ENCODE results near the gene DNAJC10. TPM values are rescaled to one million over a fixed set of nuclear protein-coding genes. Genes with fewer than 3 reads are reported as not detected.

Gene DNAJC10
- total and polyA plus RNA-seq, 9 of the 15 experiments (the other 6 are each of a cell fraction or from before 2014, with no cell fraction given): 9.8 to 77.7 (median 57.3) TPM

GRCh38 chr2:182833084-182833854 is 117.2 kb downstream of the DNAJC10 start:
- no peaks in the 10 kb centered on the region for H3K79me2 ChIP-seq (ENCODE audit: control insufficient read depth, insufficient read depth, low read length)
- no peak for DNase-seq (ENCODE audit: extremely low read depth in 1 of 4, low spot score in 3 of 4)
- intact Hi-C loops (cut with micrococcal nuclease): no loop called here
- BruUV-seq (replicated peaks): no TSS peak
- under 1% methylated on average over 9 of the region's 9 CpGs for WGBS (ENCODE audit: insufficient coverage, low coverage, missing lambda C conversion rate)
- peak; percentile 26 for FAIRE-seq
- H3K36me3 ChIP-seq (ENCODE audit: control insufficient read depth, insufficient read depth, low read length): no peaks in the 10 kb centered on the region
- ChIA-PET CTCF (ENCODE audit: low intra/inter-chr PET ratio) (no interaction called here), POLR2A (interaction anchor here (1.0 to 1.5 kb wide), 2 partner anchors 9 to 14 kb away, joined by 3 read pairs; no protein-coding TSS in a partner anchor)
- H3K9me1 ChIP-seq (ENCODE audit: control insufficient read depth, insufficient read depth, low read length): no peaks in the 10 kb centered on the region
- no peak overlapping the region for H3K9ac ChIP-seq (ENCODE audit: insufficient read depth in 1 of 2, low read depth in 2 of 2, low read length in 2 of 2)
- H4K20me1 ChIP-seq (replicated peaks; ENCODE audit: control insufficient read depth, insufficient read depth, low read length): no peaks in the 10 kb centered on the region
- H2AFZ ChIP-seq (ENCODE audit: low read depth, low read length): no peak overlapping the region
- H3K4me3 ChIP-seq: no peak overlapping the region
- H3K9me3 ChIP-seq (replicated peaks; ENCODE audit: control insufficient read depth, insufficient read depth, low read depth, low read length): no peaks in the 10 kb centered on the region
- no peak overlapping the region for H3K4me2 ChIP-seq (ENCODE audit: insufficient read depth, low read length)
- in situ Hi-C loops (cut with MboI): no loop called here
- no peak for ATAC-seq
- TF ChIP-seq IRF2 (CRISPR knock-in tag; IDR thresholded peaks at IDR 0.05): no peak
- TF ChIP-seq MAFG (tag; conservative IDR thresholded peaks at IDR 0.05): peak; percentile 79
- TF ChIP-seq ZNF316 (IDR thresholded peaks at IDR 0.05): peak; percentile 87
- TF ChIP-seq MAFK (IDR thresholded peaks at IDR 0.05; ENCODE audit: low read length): peak; percentile 58
- no peak for TF ChIP-seq PRDM10 (IDR thresholded peaks at IDR 0.05; ENCODE audit: partially characterized antibody)
- TF ChIP-seq MAFF (IDR thresholded peaks at IDR 0.05; ENCODE audit: low read length): peak; percentile 80
- peak; percentile 74 for TF ChIP-seq C11orf30 (IDR thresholded peaks at IDR 0.05; ENCODE audit: low read depth)
- H3K27me3 ChIP-seq (ENCODE audit: control insufficient read depth in 2 of 2, insufficient read depth in 2 of 2, low read length in 2 of 2): peaks cover 10 to 14% of the 10 kb centered on the region in 2 experiments; a peak in 4 of 5 replicates
- no peak overlapping the region for H3K27ac ChIP-seq (ENCODE audit: extremely low read depth, low read depth, low read length)
- H3K4me1 ChIP-seq (replicated peaks in 1 of 2; ENCODE audit: control insufficient read depth in 2 of 2, insufficient read depth in 2 of 2, low read length in 2 of 2): no peaks in the 10 kb centered on the region
